Upper lobe of left lung (tissue), 6 donors: ENCODE measurements around the gene GMPPA. TPM values are rescaled to one million over a fixed set of nuclear protein-coding genes. Genes with fewer than 3 reads are reported as not detected.

Experiments used
- ATAC-seq, 2 donors: fragments of 200-7000 bp; cut with Tn5 transposase; one replicate each; pipeline ENCODE4 v1.9.1; 2022; ENCODE audit warnings: mild to moderate bottlenecking in 2 of 2, moderate library complexity in 2 of 2; ENCODE audit not compliant: low FRiP score in 2 of 2
- DNase-seq, 2 donors: peaks; one replicate each; pipeline ENCODE4 v3.0.0-alpha.2; 2019 to 2020
- H3K27ac ChIP-seq, 4 donors: fragments of 200-600 bp; sonication (generic); one replicate each; pipeline ENCODE4 v1.5.1; 2016 to 2019
- H3K27me3 ChIP-seq, 4 donors: fragments of 200-600 bp; sonication (generic); one replicate each; pipeline ENCODE4 v1.5.1; 2017 to 2019
- H3K36me3 ChIP-seq, 4 donors: fragments of 200-600 bp; sonication (generic); one replicate each; pipeline ENCODE4 v1.5.1; 2016 to 2019
- H3K4me1 ChIP-seq, 4 donors: fragments of 200-600 bp; sonication (generic); one replicate each; pipeline ENCODE4 v1.5.1; 2018 to 2019
- H3K4me3 ChIP-seq, 4 donors: fragments of 200-600 bp; sonication (generic); one replicate each; pipeline ENCODE4 v1.5.1; 2017 to 2019; ENCODE audit warnings: mild to moderate bottlenecking in 2 of 4, moderate library complexity in 1 of 4
- H3K9me3 ChIP-seq, 4 donors: fragments of 200-600 bp; sonication (generic); one replicate each; pipeline ENCODE4 v1.5.1; 2018 to 2019
- CTCF ChIP-seq, 6 experiments: fragments of 450-650 bp in 4 of 6; fragments of 200-600 bp in 2 of 6; sonication (generic) in 2 of 6; IDR thresholded peaks; one replicate each; pipeline ENCODE4 v1.5.1; 2016 to 2019; ENCODE audit warnings: antibody characterized with exemption in 6 of 6
- EP300 ChIP-seq, 4 donors: sonication (generic); formaldehyde crosslinking; IDR thresholded peaks; one replicate each; pipeline ENCODE4 v1.5.1; 2017; ENCODE audit warnings: antibody characterized with exemption in 4 of 4, control low read depth in 2 of 4
- POLR2A ChIP-seq, 4 donors: fragments of 450-650 bp; IDR thresholded peaks; one replicate each; pipeline ENCODE4 v1.5.1; 2016 to 2017; ENCODE audit warnings: antibody characterized with exemption in 4 of 4, mild to moderate bottlenecking in 2 of 4
- POLR2AphosphoS5 ChIP-seq, 2 donors: sonication (generic); formaldehyde crosslinking; IDR thresholded peaks; one replicate each; pipeline ENCODE4 v1.5.1; 2017; ENCODE audit warnings: antibody characterized with exemption in 2 of 2
- WGBS, 2 donors: methylation state at CpG; one replicate each; pipeline ENCODE4 v1.1.5; 2017 to 2018; 5-methylcytosine and 5-hydroxymethylcytosine counted together
- total RNA-seq, 6 donors: library from RNA; depleted of rRNA in 4 of 6; stranded (reverse); fragments of >200 nt in 4 of 6; gene quantifications; one replicate each; pipeline versions ENCODE4 v1.1.0 to v1.2.1, GENCODE V29; 2016 to 2021
- donor health status: DM: no; HTN: no; CAD: no; lungs with moderate emphysema.
- donor health status: DM: no; HTN: yes; CAD: no; lungs with severe emphysema.

GMPPA gene
- total RNA-seq, 6 donors from 2014 or later: 20.8 to 38.5 (median 24.9) TPM

- TF ChIP-seq EP300 (IDR thresholded peaks at IDR 0.05) (no peak), POLR2AphosphoS5 (IDR thresholded peaks at IDR 0.05) (no peak), CTCF (IDR thresholded peaks at IDR 0.05) (no peak), POLR2A (IDR thresholded peaks at IDR 0.05) (no peak)
- ATAC-seq (no peak), DNase-seq (no peak)
- Histone ChIP-seq H3K9me3 (no peaks in the 10 kb centered on the region), H3K4me1 (peaks cover 22 to 33% (median 24%) of the 10 kb centered on the region in 4 donors), H3K4me3 (no peak overlapping the region), H3K27me3 (peaks cover 0 to 52% (median 25%) of the 10 kb centered on the region in 4 donors), H3K36me3 (peaks cover 6 to 16% (median 13%) of the 10 kb centered on the region in 4 donors), H3K27ac (no peak overlapping the region)
- WGBS, 2 donors: 22 to 25% methylated on average over 19 to 22 of the region's 22 CpGs
Observed at GRCh38 chr2:219510512-219511135, 11.9 kb downstream of the GMPPA start.

- peaks cover 0 to 52% (median 25%) of the 10 kb centered on the region in 4 donors for H3K27me3 ChIP-seq
- H3K4me3 ChIP-seq: no peak overlapping the region
- 31 to 35% methylated on average over 13 of the region's 15 CpGs for WGBS, 2 donors
- DNase-seq (no peak), ATAC-seq (no peak)
- H3K9me3 ChIP-seq: no peaks in the 10 kb centered on the region
- peaks cover 22 to 33% (median 24%) of the 10 kb centered on the region in 4 donors for H3K4me1 ChIP-seq
- TF ChIP-seq POLR2AphosphoS5 (IDR thresholded peaks at IDR 0.05) (no peak), CTCF (IDR thresholded peaks at IDR 0.05) (no peak), POLR2A (IDR thresholded peaks at IDR 0.05) (no peak), EP300 (IDR thresholded peaks at IDR 0.05) (no peak)
- H3K27ac ChIP-seq: no peak overlapping the region
- peaks cover 0 to 5% (median 2%) of the 10 kb centered on the region in 4 donors for H3K36me3 ChIP-seq
Observed at GRCh38 chr2:219511547-219512325, 13.0 kb downstream of the GMPPA start.

GRCh38 chr2:219512524-219513216 lies 14.0 kb downstream of the GMPPA start:
- Histone ChIP-seq H3K4me3 (no peak overlapping the region), H3K27me3 (peaks cover 0 to 52% (median 25%) of the 10 kb centered on the region in 4 donors), H3K4me1 (peaks cover 22 to 33% (median 24%) of the 10 kb centered on the region in 4 donors), H3K27ac (no peak overlapping the region), H3K9me3 (no peaks in the 10 kb centered on the region), H3K36me3 (no peaks in the 10 kb centered on the region)
- TF ChIP-seq CTCF (IDR thresholded peaks at IDR 0.05): no peak
- TF ChIP-seq EP300 (IDR thresholded peaks at IDR 0.05): no peak
- TF ChIP-seq POLR2A (IDR thresholded peaks at IDR 0.05): no peak
- TF ChIP-seq POLR2AphosphoS5 (IDR thresholded peaks at IDR 0.05): no peak
- ATAC-seq (no peak), DNase-seq (no peak)
- 24 to 25% methylated on average over 12 to 16 of the region's 16 CpGs for WGBS, 2 donors

GRCh38 chr2:219513787-219514186 lies 15.1 kb downstream of the GMPPA start:
- TF ChIP-seq POLR2AphosphoS5 (IDR thresholded peaks at IDR 0.05) (no peak), POLR2A (IDR thresholded peaks at IDR 0.05) (no peak), CTCF (IDR thresholded peaks at IDR 0.05) (no peak), EP300 (IDR thresholded peaks at IDR 0.05) (no peak)
- ATAC-seq (no peak), DNase-seq (no peak)
- no peak overlapping the region for H3K27ac ChIP-seq
- peaks cover 0 to 51% (median 25%) of the 10 kb centered on the region in 4 donors for H3K27me3 ChIP-seq
- H3K36me3 ChIP-seq: no peaks in the 10 kb centered on the region
- H3K4me1 ChIP-seq: peaks cover 22 to 29% (median 24%) of the 10 kb centered on the region in 4 donors
- WGBS, 2 donors: 2 to 21% methylated on average over 3 to 4 of the region's 4 CpGs
- H3K9me3 ChIP-seq: no peaks in the 10 kb centered on the region
- H3K4me3 ChIP-seq: no peak overlapping the region
